Neural cell (in vitro differentiated cells): Measurements from ENCODE around the gene DIS3L2. TPM values are rescaled to one million over a fixed set of nuclear protein-coding genes. Genes with fewer than 3 reads are reported as not detected.

Source experiments
- H2AFZ ChIP-seq: fragments of 200-600, 300-800 bp; sonication (generic), shearing (Covaris generic); 2 replicates; pipeline ENCODE4 v1.6.0; 2014; ENCODE audit warnings: low read depth, mild to moderate bottlenecking, antibody characterized with exemption, low read length, moderate library complexity
- H3F3A ChIP-seq: fragments of 200-600 bp; shearing (Covaris generic); 2 replicates; pipeline ENCODE4 v1.6.1; 2016; ENCODE audit warnings: mild to moderate bottlenecking, moderate library complexity, mixed read lengths, antibody characterized with exemption, low read length; ENCODE audit not compliant: insufficient read depth, poor library complexity, severe bottlenecking
- H3K27ac ChIP-seq: fragments of 200-600, 300-800 bp; sonication (generic), shearing (Covaris generic); 2 replicates; pipeline ENCODE4 v1.5.1; 2014; ENCODE audit warnings: mild to moderate bottlenecking, low read length, moderate library complexity
- H3K27me3 ChIP-seq: fragments of 300-800, 200-600 bp; sonication (generic), shearing (Covaris generic); 2 replicates; pipeline ENCODE4 v1.6.0; 2014; ENCODE audit warnings: mild to moderate bottlenecking, low read depth, low read length, moderate library complexity; ENCODE audit not compliant: insufficient read depth
- H3K36me3 ChIP-seq: fragments of 300-800, 200-600 bp; sonication (generic), shearing (Covaris generic); 2 replicates; pipeline ENCODE4 v1.5.1; 2014; ENCODE audit warnings: mild to moderate bottlenecking, antibody characterized with exemption, low read length, moderate library complexity; ENCODE audit not compliant: insufficient read depth
- H3K4me2 ChIP-seq: fragments of 300-800, 200-600 bp; sonication (generic), shearing (Covaris generic); 2 replicates; pipeline ENCODE4 v1.6.0; 2014; ENCODE audit warnings: mild to moderate bottlenecking, low read length
- H3K4me3 ChIP-seq: fragments of 300-800, 200-600 bp; sonication (generic), shearing (Covaris generic); 2 replicates; pipeline ENCODE4 v1.5.1; 2014; ENCODE audit warnings: mild to moderate bottlenecking, low read length, moderate library complexity
- H3K79me2 ChIP-seq: fragments of 200-600 bp; shearing (Covaris generic); replicated peaks from 2 replicates; pipeline ENCODE4 v1.6.0; 2014; ENCODE audit warnings: mild to moderate bottlenecking, low read length, moderate library complexity; ENCODE audit not compliant: insufficient read depth
- H3K9ac ChIP-seq: fragments of 300-800, 200-600 bp; sonication (generic), shearing (Covaris generic); 2 replicates; pipeline ENCODE4 v1.6.1; 2016; ENCODE audit warnings: mild to moderate bottlenecking, low read length, mixed read lengths
- H3K9me2 ChIP-seq: fragments of 200-600 bp; shearing (Covaris generic); 2 replicates; pipeline ENCODE4 v1.6.1; 2016; ENCODE audit warnings: mild to moderate bottlenecking, low read length, mixed read lengths; ENCODE audit not compliant: insufficient read depth
- H3K9me3 ChIP-seq: fragments of 200-600, 300-800 bp; sonication (generic), shearing (Covaris generic); 2 replicates; pipeline ENCODE4 v1.6.1; 2016; ENCODE audit warnings: mild to moderate bottlenecking, mixed run types, low read length, moderate library complexity, mixed read lengths
- H4K20me1 ChIP-seq: fragments of 200-600 bp; shearing (Covaris generic); 2 replicates; pipeline ENCODE4 v1.6.1; 2016; ENCODE audit warnings: mild to moderate bottlenecking, mixed run types; ENCODE audit not compliant: insufficient read depth
- CTCF ChIP-seq: fragments of 450-650 bp; IDR thresholded peaks from 2 replicates; pipeline ENCODE4 v1.5.1; 2014; ENCODE audit warnings: antibody characterized with exemption, mild to moderate bottlenecking, moderate library complexity; ENCODE audit not compliant: poor library complexity, severe bottlenecking
- EP300 ChIP-seq: fragments of 450-650 bp; conservative IDR thresholded peaks from 2 replicates; pipeline ENCODE4 v1.6.1; 2014; ENCODE audit warnings: antibody characterized with exemption, mild to moderate bottlenecking, moderate library complexity; ENCODE audit not compliant: poor library complexity, severe bottlenecking
- EZH2 ChIP-seq: fragments of 200-600, 300-800 bp; shearing (Covaris generic), sonication (generic); IDR thresholded peaks from 2 replicates; pipeline ENCODE4 v1.6.1; 2014; ENCODE audit warnings: antibody characterized with exemption, low read length, borderline replicate concordance, mild to moderate bottlenecking; ENCODE audit not compliant: insufficient read depth, poor library complexity, severe bottlenecking
- MXI1 ChIP-seq: fragments of 450-650 bp; conservative IDR thresholded peaks from 2 replicates; pipeline ENCODE4 v1.6.1; 2014; ENCODE audit warnings: antibody characterized with exemption, mild to moderate bottlenecking; ENCODE audit not compliant: poor library complexity, severe bottlenecking
- POLR2AphosphoS5 ChIP-seq: IDR thresholded peaks from 2 replicates; pipeline ENCODE4 v1.6.1; 2012
- RAD21 ChIP-seq: fragments of 450-650 bp; conservative IDR thresholded peaks from 2 replicates; pipeline ENCODE4 v1.6.1; 2014; ENCODE audit warnings: antibody characterized with exemption, mild to moderate bottlenecking, moderate library complexity
- REST ChIP-seq: IDR thresholded peaks from 2 replicates; pipeline ENCODE4 v1.6.1; 2012; ENCODE audit warnings: borderline replicate concordance
- SMC3 ChIP-seq: fragments of 450-650 bp; conservative IDR thresholded peaks from 2 replicates; pipeline ENCODE4 v1.6.1; 2014; ENCODE audit warnings: antibody characterized with exemption, mild to moderate bottlenecking, moderate library complexity; ENCODE audit not compliant: poor library complexity
- TAF1 ChIP-seq: IDR thresholded peaks from 2 replicates; pipeline ENCODE4 v1.6.1; 2012; ENCODE audit warnings: low read depth
- polyA plus RNA-seq: library from polyadenylated mRNA; depleted of rRNA; stranded (reverse); fragments of >200 nt; gene quantifications from 2 replicates; pipeline ENCODE4 v1.2.3, GENCODE V29; 2014

Gene DIS3L2
- polyA plus RNA-seq, 1 donor from 2014 or later, result 20.0 TPM

DNA sequence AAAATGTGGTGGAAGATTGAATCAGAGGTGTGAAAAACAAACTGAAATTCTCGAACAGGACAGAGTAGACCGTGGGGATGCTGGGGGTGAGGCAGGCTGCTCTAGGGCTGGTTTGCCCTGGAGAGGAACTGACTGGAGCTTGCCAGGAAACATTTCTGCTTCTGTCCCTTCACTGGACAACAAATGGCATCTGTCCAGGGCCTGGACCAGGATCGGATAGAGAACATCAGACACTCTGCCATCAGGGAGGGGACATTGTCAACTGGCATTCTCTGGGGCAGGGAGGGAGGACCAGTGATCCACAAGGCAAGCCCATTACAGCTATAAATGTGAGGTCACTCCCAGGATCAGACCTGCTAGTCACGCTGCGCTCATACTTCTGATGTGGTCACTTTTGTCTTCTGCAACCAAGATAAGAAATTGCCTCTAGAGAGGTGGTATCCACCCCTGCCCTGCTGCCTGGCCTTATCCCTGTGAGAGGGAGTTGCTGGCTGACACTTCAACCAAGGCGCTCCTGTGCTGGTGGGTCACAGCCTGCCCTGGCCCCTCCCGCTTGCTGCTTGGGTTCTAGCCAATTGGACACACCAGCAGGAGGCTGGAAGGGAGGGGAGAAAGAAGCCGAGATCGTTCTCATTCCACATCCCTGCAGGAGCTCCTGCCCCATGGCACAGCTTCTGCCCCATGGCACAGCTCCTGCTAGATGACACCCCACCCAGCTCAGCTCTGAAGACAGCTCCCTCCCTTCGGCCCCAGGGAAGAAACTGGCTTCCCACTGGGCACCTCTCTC, 44.0 kb upstream of the DIS3L2 start (continued):
- TF ChIP-seq EZH2 (no peak), RAD21 (no peak), POLR2AphosphoS5 (no peak), TAF1 (no peak)

GRCh38 chr2:231918501-231919330, 42.8 kb upstream of the DIS3L2 start:
- H4K20me1 ChIP-seq, result no peaks in the 10 kb centered on the region
- H3K4me3 ChIP-seq, result no peak overlapping the region
- no peak for TF ChIP-seq EP300
- TF ChIP-seq TAF1, result no peak
- TF ChIP-seq RAD21, result no peak
- no peak for TF ChIP-seq POLR2AphosphoS5
- TF ChIP-seq REST, result no peak
- no peak for TF ChIP-seq EZH2
- TF ChIP-seq CTCF, result no peak
- no peak for TF ChIP-seq SMC3
- TF ChIP-seq MXI1, result no peak
- no peaks in the 10 kb centered on the region for H3K9me3 ChIP-seq
- H3K27ac ChIP-seq, result no peak overlapping the region
- H3K36me3 ChIP-seq, result no peaks in the 10 kb centered on the region
- H3K9me2 ChIP-seq, result no peaks in the 10 kb centered on the region
- H3F3A ChIP-seq, result no peaks in the 10 kb centered on the region
- H3K79me2 ChIP-seq, result no peaks in the 10 kb centered on the region
- H2AFZ ChIP-seq, result no peak overlapping the region
- H3K27me3 ChIP-seq, result no peaks in the 10 kb centered on the region
- H3K9ac ChIP-seq, result no peak overlapping the region
- no peak overlapping the region for H3K4me2 ChIP-seq
